ENCODE data around the gene ABLIM2. TPM values are rescaled to one million over a fixed set of nuclear protein-coding genes. Genes with fewer than 3 reads are reported as not detected.
A peak's percentile ranks its signal among the peaks of the same experiment; 100 is the strongest.

The ABLIM2 gene
- total RNA-seq, 1 donor from 2014 or later = 7.5 TPM

DNA sequence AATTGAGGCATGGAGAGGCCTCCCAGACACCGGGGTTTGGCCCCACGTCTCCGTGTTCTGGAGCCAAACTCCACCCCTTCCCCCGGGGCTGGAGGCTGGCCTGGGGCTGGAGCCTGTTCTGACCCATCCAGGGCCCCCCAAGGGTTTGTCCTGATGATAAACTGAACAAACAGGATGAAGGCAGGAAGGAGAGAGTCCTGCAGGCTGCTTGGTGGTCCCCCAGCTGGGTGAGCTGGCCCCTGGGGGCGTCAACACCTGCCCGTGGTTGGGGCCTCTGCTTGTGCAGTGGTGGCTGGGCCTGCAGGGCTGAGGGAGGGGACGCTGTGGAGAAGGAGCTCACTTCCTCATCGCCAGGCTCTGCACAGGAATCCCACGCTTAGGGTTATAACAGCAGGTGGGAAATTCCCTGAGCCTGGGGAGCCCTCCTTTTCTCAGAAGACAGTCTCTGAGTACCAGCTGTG lies 42.7 kb upstream of the ABLIM2 start:
- no peak overlapping the region for H3K27ac Mint-ChIP-seq (ENCODE audit: unreplicated experiment)
- TF ChIP-seq CTCF (IDR thresholded peaks at IDR 0.05; ENCODE audit: partially characterized antibody, unreplicated experiment) = no peak
- no peak overlapping the region for H3K4me3 Mint-ChIP-seq (ENCODE audit: unreplicated experiment)
- peaks cover 6% of the 10 kb centered on the region for H3K27me3 Mint-ChIP-seq (ENCODE audit: unreplicated experiment)
- H3K9me3 Mint-ChIP-seq (ENCODE audit: unreplicated experiment) = peaks cover 3% of the 10 kb centered on the region
- DNase-seq = no peak
- H3K36me3 Mint-ChIP-seq (ENCODE audit: unreplicated experiment) = no peaks in the 10 kb centered on the region
- H3K4me1 Mint-ChIP-seq (ENCODE audit: low read depth, unreplicated experiment) = peaks cover 13% of the 10 kb centered on the region

DNA sequence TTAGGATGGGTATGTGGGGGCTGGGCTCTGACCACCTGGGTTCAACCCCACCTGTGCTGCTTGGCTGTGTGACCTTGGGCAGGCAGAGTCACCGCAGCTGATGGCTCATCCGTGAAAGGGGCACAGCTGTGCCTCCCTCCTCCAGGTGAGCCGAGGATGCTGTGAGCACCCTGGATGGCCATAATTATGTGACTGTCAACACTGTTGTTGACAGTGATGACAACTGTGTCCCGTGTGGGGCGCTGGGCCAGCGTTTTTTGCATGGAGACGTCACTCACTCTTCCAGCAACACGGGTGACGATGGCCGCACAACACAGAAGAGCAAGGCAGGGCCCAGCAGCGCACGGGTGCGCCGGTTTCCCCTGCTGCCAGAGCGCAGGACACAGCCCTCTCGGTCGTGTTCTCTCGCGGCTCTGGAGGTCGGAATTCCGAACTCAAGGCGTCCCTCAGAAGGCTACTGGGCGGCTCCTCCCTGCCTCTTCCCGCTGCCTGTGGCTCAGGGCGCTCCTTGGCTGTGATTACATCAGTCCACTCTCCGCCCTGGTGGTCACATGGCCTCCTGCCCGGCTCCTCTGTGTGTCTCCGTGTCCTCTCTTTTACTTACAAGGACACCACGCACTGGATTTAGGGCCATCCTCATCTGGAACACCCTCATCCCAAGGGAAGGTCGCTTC lies 41.8 kb upstream of the ABLIM2 start:
- Mint-ChIP-seq H3K4me1 (ENCODE audit: low read depth, unreplicated experiment) (peaks cover 13% of the 10 kb centered on the region), H3K4me3 (ENCODE audit: unreplicated experiment) (no peak overlapping the region), H3K27ac (ENCODE audit: unreplicated experiment) (no peak overlapping the region), H3K36me3 (ENCODE audit: unreplicated experiment) (no peaks in the 10 kb centered on the region), H3K9me3 (ENCODE audit: unreplicated experiment) (peaks cover 5% of the 10 kb centered on the region), H3K27me3 (ENCODE audit: unreplicated experiment) (peaks cover 6% of the 10 kb centered on the region)
- DNase-seq = no peak
- TF ChIP-seq CTCF (IDR thresholded peaks at IDR 0.05; ENCODE audit: partially characterized antibody, unreplicated experiment) = no peak

DNA sequence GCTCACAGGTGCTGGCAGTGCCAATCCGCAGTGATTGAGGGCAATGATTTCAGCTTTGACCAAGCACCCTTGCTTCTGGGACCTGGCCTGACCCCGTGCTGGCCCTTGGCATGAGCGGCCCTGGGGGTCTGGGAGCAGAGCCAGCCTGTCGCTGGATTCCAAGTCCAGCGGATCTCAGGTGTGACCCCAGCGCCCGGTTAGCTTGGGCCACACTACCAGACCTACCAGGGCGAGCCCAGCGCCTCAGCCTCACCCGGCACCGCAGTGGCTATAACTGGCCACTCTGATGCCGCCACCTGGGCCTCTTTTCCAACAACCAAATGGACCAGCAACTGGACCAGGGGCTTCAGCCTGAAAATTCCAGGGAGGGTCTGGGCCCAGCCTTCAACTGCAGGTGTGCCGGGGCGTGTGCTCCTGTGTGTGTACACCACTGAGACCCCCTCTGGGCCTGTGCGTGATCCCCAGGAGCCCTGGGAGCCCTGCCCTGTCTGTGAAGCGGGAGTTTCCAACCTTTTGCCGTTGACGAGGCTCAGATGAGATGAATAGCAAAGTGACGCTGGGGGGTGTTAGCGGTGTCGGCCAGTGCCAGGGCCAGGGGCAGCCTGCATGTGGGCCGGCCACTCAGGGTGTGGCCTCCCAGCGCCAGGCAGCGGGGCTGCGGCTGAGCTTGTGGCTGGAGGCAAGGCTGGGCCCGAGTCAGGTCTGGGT lies 41.1 kb upstream of the ABLIM2 start:
- no peaks in the 10 kb centered on the region for H3K36me3 Mint-ChIP-seq (ENCODE audit: unreplicated experiment)
- TF ChIP-seq CTCF (IDR thresholded peaks at IDR 0.05; ENCODE audit: partially characterized antibody, unreplicated experiment) = no peak
- peaks cover 7% of the 10 kb centered on the region for H3K9me3 Mint-ChIP-seq (ENCODE audit: unreplicated experiment)
- H3K27ac Mint-ChIP-seq (ENCODE audit: unreplicated experiment) = peak overlapping the region; percentile 72
- H3K4me3 Mint-ChIP-seq (ENCODE audit: unreplicated experiment) = no peak overlapping the region
- H3K4me1 Mint-ChIP-seq (ENCODE audit: low read depth, unreplicated experiment) = peaks cover 13% of the 10 kb centered on the region
- DNase-seq = no peak
- peaks cover 6% of the 10 kb centered on the region for H3K27me3 Mint-ChIP-seq (ENCODE audit: unreplicated experiment)

DNA sequence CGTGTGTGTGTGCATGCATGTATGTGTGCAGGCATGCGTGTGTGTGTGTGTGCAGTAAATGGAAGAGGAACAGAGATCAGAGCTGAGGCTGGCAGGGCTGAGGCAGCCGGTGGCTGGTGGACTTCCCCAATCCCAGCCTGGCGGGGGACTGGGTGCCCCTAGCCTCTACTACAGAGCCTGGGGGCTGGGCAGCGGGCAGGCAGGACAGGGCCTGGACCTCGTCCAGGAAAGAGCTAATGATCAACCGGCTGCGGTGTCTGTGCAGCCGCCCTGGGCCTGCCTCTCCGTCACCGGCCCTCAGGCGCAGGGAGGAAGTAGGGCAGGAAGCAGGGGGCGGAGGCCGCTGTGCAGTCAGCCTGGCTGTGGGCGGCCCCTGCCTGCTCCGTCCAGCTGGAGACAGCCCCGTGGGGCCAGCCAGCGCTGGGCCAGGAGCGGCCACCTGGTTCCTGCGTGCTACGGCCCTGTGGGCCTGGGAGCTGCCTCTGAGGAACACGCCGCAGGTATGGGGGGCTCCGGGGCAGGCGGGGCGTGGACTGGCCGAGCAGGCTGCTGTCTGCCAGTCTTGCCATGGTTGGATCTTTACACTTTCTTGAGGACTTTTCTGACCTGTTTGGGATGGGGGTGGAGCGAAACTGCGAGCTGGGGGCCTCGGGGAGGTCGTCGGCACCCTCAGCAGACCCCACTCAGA lies 40.4 kb upstream of the ABLIM2 start, which contains the start of gene SH3TC1:
SH3TC1 (plus strand) TSS at position 385 of the 688 bp plus-strand sequence. CDS start 5,905 bp downstream, outside the sequence.
- Mint-ChIP-seq H3K27ac (ENCODE audit: unreplicated experiment) (peak within 1 kb of the TSS; percentile 72), H3K4me1 (ENCODE audit: low read depth, unreplicated experiment) (peaks cover 13% of the 10 kb centered on the region), H3K4me3 (ENCODE audit: unreplicated experiment) (peak within 1 kb of the TSS; percentile 46)

More for the DNA sequence above, 40.4 kb upstream of the ABLIM2 start, which contains the start of gene SH3TC1:
- H3K9me3 Mint-ChIP-seq (ENCODE audit: unreplicated experiment) = peaks cover 7% of the 10 kb centered on the region
- peak; percentile 77 for DNase-seq
- H3K27me3 Mint-ChIP-seq (ENCODE audit: unreplicated experiment) = peaks cover 6% of the 10 kb centered on the region
- TF ChIP-seq CTCF (IDR thresholded peaks at IDR 0.05; ENCODE audit: partially characterized antibody, unreplicated experiment) = no peak
- H3K36me3 Mint-ChIP-seq (ENCODE audit: unreplicated experiment) = no peaks in the 10 kb centered on the region
